HG02885 (cell line): ENCODE results near the gene CNTNAP2.

Experiments used
- ATAC-seq: cut with Tn5 transposase; IDR thresholded peaks from one replicate; pipeline ENCODE4 v1.9.1; 2021; ENCODE audit warnings: mild to moderate bottlenecking; ENCODE audit not compliant: unreplicated experiment, poor library complexity

The CNTNAP2 gene

DNA sequence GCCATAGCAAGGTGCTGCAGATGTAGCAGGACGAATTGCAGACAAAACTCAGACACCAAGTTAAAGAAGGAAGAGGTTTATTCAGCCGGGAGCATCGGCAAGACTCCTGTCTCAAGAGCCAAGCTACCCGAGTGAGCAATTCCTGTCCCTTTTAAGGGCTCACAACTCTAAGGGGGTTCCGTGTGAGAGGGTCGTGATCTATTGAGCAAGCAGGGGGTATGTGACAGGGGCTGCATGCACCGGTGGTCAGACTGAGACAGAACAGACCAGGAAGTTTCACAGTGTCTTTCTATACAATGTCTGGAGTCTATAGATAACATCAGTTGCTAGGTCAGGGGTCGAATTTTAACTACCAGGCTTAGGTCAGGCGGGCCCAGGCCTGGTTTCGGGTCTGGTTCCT lies 2252.0 kb downstream of the CNTNAP2 start:
- ATAC-seq, result no peak

- ATAC-seq, result no peak
Measured at GRCh38 chr7:148371280-148371937, 2254.8 kb downstream of the CNTNAP2 start.

DNA sequence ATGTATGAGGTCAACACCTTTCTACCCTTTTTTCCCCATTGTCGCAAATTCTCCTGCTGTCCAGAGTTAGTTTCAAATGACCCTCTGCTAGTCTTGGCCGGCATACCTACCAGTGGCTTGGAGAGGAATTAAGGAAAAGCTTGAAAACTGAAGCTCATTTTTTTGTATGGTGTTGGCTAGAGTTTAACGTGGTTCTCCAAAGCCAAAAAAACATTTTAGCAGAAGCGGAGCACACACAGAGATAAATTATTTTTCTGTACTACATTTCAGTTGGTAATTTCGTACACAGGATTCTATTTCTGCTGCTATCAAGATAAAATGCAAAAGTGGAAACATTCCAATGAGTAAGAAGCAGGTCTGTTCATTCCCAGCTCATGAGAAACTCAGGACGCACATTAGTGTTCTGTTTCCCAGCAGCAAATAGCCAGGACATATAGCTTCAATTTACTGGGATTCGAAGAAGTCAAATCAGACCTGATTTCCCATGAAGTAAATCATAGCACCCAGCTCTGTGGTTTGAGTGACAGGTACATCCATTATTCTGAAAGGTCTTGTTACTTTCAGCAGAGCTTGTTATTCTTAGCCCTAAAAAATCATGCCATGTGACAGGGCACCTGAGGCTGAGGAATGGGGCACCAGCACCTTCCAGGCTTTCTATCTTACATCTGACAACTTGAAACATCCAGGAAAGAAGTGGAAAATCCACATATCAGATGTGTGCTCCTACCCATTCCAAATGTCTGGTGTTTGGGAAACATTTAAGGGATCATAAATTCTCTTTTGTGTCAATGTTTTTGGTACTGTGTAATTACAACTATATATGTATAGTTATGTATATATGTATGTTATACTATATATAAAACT lies 2258.0 kb downstream of the CNTNAP2 start:
- no peak for ATAC-seq

GRCh38 chr7:148379677-148380076 lies 2263.1 kb downstream of the CNTNAP2 start:
- ATAC-seq, result no peak

DNA sequence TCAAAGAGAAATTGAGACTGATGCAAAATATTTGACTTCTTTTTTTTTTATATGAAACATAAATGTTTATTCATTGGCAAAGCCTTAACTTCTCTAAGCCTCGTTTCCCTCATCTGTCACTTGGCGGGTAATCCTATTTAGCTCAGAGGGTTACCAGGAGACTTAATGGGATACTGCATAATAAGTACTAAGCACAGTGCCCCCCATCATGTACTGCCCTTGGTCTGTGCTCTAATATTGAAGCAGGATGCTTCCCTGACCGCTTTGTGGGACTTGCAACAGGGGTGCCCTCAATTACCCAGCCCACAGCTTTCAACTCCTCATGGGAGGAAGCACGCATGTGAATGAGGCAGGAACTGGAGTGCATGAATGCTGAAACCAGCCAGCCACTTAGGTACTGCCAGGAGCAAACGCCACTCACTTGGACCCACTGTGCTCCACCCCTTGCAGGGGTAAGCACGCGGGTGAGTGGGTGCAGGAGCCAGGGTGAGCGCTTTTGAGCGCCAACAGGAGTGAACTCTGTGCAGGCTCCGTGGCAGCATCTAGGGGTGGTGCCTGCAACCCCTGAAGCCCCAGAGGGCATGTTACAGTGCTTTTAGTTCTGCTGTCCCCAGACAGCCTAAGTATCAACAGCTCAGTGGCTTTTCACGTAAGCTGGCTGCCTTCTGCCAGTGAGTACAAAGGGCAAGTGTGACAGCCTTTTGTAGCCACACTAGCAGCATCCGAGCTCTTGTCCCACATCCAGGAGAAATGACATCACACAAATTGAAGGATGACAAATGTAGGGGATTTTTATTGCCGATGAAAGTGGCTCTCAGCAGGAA lies 2264.2 kb downstream of the CNTNAP2 start:
- no peak for ATAC-seq

DNA sequence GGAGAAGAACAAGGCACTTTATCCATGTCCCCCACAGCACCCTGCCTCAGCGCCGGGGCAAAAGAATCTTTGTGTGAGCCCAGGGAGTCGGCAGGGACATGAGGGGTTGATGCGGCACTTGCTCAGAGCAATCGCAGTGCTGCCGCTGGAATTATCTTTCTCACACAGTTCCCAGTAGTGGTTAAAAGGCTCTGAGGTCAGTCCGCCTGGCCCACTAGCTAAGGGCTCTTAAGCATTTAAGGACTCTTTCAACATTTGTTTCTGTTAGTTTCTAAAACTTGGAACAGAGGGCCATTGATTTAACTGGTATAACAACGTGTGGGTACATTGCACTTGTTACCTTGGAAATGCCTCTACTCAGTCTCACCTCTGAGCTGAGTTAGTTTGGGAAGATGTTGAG lies 2266.0 kb downstream of the CNTNAP2 start:
- ATAC-seq, result no peak

DNA sequence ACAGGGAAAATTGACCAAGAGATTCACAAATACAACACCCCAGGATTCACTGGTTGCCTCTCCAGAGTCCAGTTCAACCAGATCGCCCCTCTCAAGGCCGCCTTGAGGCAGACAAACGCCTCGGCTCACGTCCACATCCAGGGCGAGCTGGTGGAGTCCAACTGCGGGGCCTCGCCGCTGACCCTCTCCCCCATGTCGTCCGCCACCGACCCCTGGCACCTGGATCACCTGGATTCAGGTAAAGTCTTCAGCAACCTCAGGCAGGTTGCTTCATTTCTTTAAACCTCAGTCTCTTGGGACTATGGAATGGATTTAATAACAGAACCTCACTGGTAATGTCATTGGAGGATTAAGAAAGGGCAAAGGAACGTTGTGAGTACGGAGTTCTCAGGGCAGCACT lies 2267.1 kb downstream of the CNTNAP2 start:
- ATAC-seq, result no peak

DNA sequence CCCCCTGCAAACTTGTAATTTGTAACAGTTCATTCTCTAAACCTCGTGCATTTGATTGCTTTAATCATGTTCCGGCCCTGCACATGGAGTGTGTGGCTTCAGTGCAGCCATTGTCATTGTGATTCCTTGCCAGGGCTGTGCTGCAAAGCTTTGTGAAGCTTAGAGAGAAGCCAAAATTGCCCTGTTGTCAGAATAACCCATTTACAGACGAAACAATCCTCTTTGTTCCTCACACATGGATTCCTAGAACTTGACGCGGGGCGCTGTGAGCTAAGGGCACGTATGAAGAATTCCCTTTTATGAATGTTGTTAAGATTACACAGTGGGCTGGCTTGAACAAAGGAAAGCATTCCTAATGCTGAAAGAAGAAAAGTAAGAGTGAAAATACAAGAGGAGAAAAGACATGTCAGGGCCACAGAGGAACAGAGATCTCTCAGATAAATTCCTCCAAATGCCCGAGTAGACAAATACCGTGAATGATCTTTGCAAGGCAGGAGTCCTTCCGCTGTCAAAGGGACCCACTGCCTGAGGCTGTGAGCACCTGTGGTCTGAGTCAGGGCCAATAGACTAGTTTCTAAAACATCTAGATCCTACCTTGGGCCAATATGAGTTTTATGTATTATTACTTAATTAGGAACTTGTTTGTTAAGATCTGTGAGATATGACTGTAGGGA lies 2268.5 kb downstream of the CNTNAP2 start:
- ATAC-seq, result no peak

GRCh38 chr7:148390381-148390780 lies 2273.8 kb downstream of the CNTNAP2 start:
- no peak for ATAC-seq

- ATAC-seq, result no peak
Measured at GRCh38 chr7:148391591-148391990, 2275.0 kb downstream of the CNTNAP2 start.

- no peak for ATAC-seq
Measured at GRCh38 chr7:148394582-148394981, 2278.0 kb downstream of the CNTNAP2 start.

GRCh38 chr7:148395352-148395811 lies 2278.8 kb downstream of the CNTNAP2 start:
- no peak for ATAC-seq

DNA sequence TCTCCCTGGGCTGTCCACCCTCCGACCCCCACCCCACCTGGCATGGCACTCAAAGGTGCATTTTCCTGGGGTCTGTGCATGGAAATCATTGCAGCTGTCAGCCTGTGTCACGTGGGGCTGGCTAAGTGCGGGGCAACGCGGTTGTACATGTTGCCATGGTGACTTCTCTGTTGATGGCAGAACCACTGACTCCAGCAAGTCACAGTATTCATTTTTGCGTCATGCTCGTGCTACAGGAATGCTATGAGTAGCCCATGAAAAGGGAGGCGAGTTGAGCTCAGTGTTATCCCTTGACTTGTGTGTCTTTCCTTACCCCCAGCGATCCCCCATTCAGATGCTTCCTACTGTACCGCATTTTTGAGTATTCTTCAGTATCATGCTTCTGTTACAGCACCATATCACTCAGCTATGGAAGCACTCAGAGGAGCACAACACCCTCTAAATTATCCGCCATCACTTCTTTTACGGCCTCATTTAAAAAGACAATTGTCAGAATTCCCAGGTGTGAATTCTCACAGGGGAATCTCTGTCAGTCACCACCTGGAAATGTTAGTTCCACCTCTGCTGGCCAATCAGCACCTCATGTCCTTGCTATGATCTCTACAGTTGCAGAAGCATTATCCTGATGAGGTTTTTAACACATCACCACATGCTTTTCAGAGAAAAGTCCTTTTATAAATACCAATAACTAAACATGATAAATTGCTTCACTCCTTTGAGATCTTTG lies 2279.6 kb downstream of the CNTNAP2 start:
- no peak for ATAC-seq

DNA sequence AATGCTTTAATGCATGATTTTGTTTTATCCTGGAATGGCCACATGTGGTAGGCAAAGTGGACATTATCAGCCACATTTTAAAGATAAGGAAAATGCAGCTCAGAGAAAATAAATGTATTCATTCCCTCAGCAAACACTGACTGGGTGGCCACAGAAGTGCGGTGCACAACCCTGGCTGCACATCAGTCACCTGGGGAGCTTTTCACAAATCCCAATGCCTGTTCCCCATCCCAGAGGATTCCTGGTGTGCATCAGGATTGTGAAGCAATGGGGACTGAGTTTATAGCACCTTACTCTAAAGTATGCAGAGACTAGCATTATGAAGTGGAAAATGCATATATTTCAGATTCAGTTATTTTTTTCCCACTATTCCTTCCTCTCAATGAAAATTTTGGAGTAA lies 2280.5 kb downstream of the CNTNAP2 start:
- ATAC-seq, result no peak

DNA sequence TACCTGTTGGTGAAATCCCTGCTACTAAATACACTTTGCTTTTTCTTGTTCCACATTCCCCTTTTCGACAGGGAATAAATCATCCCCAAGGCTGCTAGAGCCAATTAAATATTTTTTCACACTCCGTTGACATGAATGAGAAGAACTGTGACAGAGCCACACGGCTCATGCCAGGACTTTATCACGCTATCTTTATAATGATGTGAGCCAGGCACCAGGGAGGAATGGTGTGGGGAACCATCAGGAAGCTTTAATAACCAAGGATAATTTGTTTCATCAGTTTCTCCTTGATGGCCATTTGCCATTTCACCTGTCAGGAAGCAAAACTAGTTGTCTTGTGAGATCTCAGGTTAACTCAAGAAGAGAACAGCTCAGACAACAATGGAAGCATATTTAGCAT lies 2280.9 kb downstream of the CNTNAP2 start:
- ATAC-seq, result no peak

DNA sequence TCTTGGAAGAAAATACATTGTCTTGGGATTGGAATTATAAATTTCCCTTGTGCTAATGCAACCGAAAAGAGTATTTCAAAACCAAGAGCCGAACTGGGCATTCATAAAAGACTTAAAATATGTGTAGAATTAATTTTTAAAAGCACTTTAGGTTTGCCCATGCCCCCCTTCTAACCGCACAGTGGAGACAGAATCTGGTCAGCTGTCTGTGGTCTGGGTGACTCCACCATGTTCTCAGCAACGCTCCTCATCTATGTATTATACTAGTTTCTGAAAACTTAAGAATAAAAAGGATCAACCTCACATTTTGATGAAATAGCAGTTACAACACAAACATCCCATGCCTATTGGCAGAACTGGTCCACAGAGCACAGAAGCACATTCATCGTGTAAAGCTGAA lies 2281.4 kb downstream of the CNTNAP2 start:
- ATAC-seq, result no peak

- peak; percentile 96 for ATAC-seq
Measured at GRCh38 chr7:148398844-148399365, 2282.3 kb downstream of the CNTNAP2 start.

DNA sequence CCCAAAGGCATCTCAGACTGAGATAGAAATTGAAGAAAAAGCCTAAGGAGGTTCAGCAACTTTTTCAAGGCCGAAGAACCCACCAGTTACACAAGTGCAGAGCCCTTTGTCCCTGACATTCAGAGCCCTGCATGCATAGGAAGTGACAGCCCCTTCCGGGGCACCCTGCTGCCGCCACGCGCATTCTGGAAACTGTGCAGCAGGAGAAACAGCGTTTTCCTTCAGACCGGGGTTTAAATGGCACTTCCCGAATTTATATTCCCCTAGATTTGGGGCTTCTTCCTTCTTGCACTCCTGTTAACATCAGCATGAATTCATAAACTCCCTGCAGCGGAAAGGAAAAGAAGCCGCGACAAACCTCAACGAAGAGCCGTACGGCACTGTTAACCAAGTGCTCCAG lies 2283.5 kb downstream of the CNTNAP2 start:
- no peak for ATAC-seq

DNA sequence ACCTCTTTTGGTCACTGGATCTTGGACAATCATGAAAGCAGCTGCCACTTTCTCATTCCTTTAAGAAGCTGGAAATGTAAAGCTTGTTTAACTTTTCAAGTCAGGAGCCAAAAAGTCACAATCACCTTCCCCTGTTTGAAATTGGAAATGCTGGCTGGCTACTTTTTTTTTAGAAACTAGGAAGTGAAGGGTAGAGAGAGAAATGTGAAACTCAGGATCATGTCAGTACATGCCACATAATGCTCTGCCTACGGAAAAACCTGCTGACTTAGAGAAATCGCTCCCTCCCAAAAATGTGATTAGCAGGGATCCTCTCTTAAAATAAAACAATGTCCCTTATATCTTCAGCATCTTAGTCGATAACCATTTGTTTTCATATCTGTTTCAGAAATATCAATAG lies 2285.6 kb downstream of the CNTNAP2 start:
- ATAC-seq, result no peak
